GM21825 (cell line): ENCODE data around the gene TTPAL.

Source experiments
- ATAC-seq: cut with Tn5 transposase; IDR thresholded peaks from one replicate; pipeline ENCODE4 v1.9.1; 2021; ENCODE audit warnings: mild to moderate bottlenecking, moderate library complexity; ENCODE audit not compliant: unreplicated experiment

The TTPAL gene

DNA sequence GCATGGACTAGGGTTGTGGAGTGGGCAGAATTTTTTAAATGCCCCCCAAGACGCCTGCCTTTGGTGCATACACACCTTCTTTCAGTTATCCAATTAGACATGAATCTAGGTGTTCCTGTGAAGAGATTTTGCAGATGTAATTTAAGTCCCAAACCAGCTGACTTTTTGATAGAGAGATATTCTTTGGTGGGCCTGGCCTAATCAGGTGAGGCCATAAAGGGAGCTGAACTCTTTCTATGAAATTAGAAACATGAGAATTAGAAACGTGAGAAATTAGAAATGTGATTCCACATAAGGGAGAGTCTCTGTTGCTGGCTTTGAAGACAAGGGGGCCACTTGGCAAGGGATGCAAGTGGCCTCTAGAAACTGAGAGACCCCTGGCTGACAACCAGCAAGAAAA lies 36.4 kb upstream of the TTPAL start:
- ATAC-seq = no peak

DNA sequence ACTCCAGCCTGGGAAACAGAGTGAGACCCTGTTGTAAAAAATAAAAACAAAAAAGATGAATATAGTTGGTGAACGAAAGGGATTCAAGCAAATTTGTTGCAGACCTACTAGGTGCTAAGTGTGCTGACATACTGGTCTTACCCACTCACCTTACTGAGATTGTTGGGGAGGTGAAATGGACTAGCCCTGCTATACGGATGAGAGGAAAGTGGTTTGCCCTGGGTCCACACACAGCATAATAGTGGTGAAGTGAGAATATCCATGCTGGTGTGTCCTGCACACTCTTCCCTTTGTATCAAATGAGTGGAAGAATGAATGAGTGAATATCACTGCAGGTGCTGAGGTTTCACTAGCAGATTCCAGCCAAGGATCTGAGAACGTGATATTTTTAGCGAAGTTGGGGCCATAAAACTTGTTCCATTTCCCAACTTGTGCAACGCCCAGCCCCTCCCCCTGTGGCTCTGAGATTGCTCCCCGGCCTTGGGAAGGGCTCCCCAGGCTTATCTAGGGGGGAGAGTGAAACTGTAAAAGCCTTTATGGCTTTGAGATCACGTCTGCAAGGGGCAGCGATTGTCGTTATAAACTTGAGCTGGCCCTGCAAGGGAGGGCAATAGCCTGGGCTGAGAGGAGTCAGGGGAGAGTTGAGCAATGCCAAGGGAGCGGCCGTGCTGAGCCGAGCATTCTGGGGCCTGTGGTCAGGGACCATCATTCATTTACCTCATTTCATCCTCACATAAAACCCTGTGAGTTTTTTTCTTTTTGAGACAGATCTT lies 33.2 kb upstream of the TTPAL start:
- no peak for ATAC-seq

GRCh38 chr20:44445742-44446710 lies 29.6 kb upstream of the TTPAL start:
- no peak for ATAC-seq

DNA sequence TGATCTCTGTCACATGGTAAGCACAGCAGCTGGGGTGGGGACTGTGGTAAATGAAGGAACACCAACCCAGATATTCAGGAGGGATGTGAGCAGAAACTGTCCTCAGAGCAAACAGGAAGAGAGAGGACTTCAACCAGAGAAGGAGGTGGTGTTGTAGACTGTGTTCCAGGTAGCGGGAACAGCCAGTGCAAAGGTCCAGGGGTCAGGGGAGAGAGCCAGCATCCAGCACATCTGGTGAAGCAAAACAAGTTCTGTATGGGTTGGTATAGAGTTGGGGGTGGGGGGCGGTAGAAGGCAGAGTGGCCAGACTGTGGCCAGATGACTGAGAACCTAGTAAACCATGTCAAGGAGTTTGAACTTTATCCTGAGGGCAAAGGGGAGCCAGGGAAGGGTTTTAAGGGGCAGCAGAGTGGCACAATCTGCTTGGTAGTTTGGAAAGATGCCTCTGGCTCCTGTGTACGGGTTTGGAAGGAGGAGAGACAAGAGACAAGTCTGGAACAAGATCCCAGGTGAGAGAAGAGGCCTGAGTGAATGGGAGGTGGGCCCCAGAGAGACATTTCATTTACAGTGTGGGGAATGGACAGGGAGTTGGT lies 27.8 kb upstream of the TTPAL start:
- ATAC-seq = no peak

DNA sequence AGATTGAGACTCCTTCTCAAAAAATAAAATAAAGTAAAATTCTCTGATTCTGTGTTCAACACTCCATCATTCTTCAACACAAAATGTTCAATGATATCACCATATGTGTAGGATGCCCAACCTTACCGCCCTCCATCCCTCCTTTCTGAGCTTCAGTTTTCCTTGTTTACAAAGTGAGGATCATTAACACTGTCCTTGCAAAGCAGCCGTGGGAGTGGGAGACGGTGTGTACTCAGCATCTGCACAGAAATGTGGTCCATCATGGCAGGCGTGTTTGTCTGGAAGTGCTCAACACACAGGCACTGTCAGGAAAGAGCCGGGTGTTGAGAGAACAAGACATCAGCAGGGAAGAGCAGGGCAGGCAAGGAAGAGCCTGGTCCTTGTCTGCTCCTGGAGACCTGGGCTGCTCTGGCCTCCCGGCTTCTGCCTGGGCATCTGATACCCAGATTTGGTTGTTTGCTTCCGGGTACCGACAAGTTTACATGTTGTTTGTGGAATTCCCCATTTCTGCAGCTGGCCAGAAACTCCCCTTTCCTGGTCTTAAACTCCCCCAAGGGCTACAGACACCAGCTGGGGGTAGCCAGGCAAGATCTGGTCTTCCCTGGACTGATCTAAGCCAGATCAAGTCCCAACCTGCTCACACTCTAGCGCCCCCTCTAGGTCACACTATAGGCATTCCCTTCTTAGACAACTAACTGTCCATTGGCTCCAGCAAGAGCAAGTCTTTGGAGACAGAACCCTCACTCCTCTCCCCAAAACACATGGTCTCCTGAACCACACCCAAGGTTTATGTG lies 26.7 kb upstream of the TTPAL start:
- ATAC-seq = no peak

DNA sequence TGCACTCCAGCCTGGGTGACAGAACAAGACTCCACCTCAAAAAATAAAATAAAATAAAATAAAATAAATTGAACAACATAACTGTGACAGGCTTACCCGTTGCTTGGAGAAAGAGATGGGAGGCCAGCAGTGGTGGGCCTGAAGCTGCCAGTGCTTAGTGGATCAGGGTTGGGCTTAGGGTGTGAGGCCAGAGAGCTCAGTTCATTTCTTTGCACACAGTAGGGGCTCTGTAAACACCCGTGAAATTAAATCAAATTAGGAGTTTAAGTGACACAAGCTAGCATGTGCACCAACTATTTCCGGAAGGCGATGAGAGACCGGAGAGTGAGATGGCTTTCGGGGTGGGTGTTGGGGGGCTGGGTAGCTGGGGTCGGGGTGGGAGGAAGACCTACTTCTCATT lies 25.8 kb upstream of the TTPAL start:
- no peak for ATAC-seq

DNA sequence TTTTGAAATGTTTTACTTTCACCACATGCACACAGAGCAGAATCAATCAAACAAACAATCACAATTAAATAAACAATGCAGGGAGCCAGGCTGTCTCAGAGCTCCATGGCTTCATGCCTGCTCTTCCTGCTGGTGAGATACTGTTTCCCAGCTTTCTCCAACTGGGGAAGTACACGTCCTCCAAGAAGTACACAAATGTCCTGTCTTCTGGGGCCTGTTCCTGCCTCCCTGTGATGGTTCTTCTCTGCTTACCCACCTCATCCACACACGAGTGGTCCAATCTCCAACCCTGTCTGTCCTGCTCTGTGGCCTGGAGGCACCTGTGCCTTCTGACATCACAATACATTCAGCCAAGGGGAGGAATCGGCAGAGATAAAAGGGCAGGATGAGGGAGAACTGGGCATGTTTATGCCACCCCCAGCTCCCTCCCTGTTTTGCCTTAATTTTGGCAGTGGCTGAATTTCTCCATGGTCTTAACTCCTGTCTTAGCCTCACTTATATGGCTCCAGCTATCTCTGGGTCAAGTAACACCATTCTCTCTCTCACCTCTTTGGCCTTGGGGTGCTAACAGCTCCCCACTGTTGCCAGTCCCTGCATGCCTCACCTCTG lies 25.3 kb upstream of the TTPAL start:
- no peak for ATAC-seq

GRCh38 chr20:44450903-44451450 lies 24.7 kb upstream of the TTPAL start:
- ATAC-seq = no peak

DNA sequence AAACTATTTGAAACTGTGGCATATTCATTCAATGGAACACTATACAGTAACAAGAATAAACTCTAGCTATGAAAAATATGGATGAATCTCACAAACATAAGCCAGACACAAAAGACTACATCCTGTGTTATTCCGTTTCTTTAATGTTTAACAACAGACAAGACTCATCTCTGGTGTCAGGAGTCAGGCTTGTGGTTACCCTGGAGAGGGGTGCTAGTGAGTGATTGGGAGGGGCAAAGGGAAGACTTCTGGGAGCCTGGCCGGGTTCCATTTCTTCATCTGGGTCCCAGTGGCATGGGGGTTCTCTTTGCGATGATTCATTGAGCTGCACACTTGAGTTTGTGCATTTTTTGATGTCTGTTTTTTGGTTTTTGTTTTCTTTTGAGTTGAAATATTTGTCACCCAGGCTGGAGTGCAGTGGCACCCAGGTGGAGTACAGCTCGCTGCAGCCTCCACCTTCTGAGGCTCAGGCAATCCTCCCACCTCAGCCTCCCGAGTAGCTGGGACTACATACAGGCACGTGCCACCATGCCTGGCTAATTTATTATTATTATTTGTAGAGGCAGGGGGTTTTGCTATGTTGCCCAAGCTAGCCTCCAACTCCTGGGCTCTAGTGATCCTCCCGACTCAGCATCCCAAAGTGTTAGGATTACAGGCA lies 21.2 kb upstream of the TTPAL start:
- ATAC-seq = no peak

- ATAC-seq = no peak
Measured at GRCh38 chr20:44455126-44455525, 20.5 kb upstream of the TTPAL start.

GRCh38 chr20:44456611-44457010 lies 19.1 kb upstream of the TTPAL start:
- no peak for ATAC-seq

GRCh38 chr20:44457016-44457415 lies 18.7 kb upstream of the TTPAL start:
- no peak for ATAC-seq

GRCh38 chr20:44459271-44459670 lies 16.4 kb upstream of the TTPAL start:
- ATAC-seq = no peak

GRCh38 chr20:44460795-44461141 lies 14.9 kb upstream of the TTPAL start:
- no peak for ATAC-seq

GRCh38 chr20:44461142-44461802 lies 14.4 kb upstream of the TTPAL start:
- ATAC-seq = no peak

DNA sequence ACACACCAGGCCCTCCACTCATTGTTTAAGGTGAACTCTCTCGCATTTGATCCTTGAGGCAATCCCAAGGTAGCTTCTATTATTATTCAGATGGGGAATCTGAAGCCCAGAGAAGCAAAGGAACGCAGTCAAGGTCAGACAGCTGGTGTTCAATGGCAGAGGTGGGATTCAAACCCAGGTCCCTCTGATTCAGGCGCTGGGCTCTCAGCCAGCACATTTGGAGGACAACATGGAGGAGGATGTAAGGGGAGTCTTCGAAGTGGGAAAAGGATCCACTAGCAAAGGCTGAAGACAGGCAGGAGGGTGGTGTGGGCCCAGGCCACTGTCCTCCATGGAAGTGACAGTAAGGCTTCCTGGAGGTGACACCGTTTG lies 13.9 kb upstream of the TTPAL start:
- no peak for ATAC-seq

- ATAC-seq = no peak
Measured at GRCh38 chr20:44463466-44463865, 12.2 kb upstream of the TTPAL start.

GRCh38 chr20:44464514-44464913 lies 11.2 kb upstream of the TTPAL start:
- no peak for ATAC-seq

DNA sequence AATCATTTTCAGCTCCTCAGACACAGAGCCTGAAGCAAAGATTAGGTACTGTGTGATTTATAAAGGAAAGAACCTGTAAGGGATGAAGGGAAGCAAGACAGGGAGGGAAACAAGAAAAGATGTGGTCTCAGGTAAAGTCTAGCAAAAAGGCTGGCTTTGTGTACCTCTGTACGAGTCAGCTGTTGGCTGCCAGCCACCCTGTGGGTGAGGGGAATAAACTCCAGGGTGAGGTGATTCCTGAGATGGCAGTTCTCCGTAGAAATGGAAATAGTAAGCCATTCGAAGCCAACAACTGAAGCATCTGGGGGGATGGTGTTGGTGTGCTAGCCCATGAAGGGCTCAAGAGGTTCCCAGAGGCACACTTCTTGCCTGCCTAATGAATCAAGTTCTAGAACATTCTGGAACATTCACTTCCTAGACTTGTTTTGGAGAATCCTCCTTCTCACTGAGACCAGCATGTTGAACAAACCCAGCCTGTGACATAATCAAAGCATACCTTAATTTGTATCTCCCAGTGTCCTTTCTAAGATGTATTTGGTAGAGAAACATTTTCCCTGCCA lies 10.6 kb upstream of the TTPAL start:
- ATAC-seq = no peak
